ENCODE data around the gene CD74. TPM values are rescaled to one million over a fixed set of nuclear protein-coding genes. Genes with fewer than 3 reads are reported as not detected.

The CD74 gene
- total and polyA plus RNA-seq, 2 of the 8 experiments (the other 6 are each of a cell fraction or from before 2014, with no cell fraction given), result 45.9 to 61.0 TPM

DNA sequence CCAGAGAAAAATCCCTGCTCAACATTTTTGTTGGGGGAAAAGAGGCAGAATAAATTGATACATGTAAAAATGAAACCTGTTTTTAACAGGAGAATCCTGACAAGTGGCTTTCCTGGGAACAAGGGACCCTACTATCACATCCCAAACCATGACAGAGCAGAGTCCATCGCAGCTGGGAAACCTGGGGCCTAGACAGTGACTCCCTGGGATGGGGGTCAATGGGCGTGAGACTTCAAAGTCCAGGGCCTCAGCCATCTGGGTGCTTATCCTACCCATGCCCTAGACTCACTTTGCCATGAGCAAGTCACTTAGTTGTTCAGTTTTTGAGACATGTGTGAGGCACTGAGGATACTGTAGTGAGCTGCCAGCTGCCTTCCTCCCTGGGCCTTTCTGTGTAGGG is 49.5 kb downstream of the CD74 start:
- TF ChIP-seq FOSL1 (IDR thresholded peaks at IDR 0.05; ENCODE audit: insufficient read depth, low read depth, low read length) (no peak), CTCF (IDR thresholded peaks at IDR 0.05; ENCODE audit: control extremely low read depth in 1 of 3, insufficient read depth in 1 of 3, low read depth in 1 of 3, low read length in 3 of 3) (no peak), POU5F1 (IDR thresholded peaks at IDR 0.05; ENCODE audit: low read depth, low read length) (no peak), KDM4A (IDR thresholded peaks at IDR 0.05; ENCODE audit: low read depth, low read length, severe bottlenecking) (no peak), JUND (IDR thresholded peaks at IDR 0.05; ENCODE audit: low read length) (no peak), BRCA1 (IDR thresholded peaks at IDR 0.05; ENCODE audit: low read depth, low read length) (no peak), SIN3A (conservative IDR thresholded peaks at IDR 0.05 in 1 of 2, IDR thresholded peaks at IDR 0.05 in 1 of 2; ENCODE audit: low read depth in 1 of 2, low read length in 2 of 2) (no peak)
- Histone ChIP-seq H3K56ac (replicated peaks; ENCODE audit: insufficient read length, low read depth, low read length) (no peak overlapping the region), H3K4me2 (ENCODE audit: insufficient read depth in 1 of 2, low read depth in 2 of 2, low read length in 2 of 2) (no peak overlapping the region), H3K4me3 (ENCODE audit: extremely low read depth in 1 of 4, insufficient read depth in 2 of 4, low read depth in 3 of 4, low read length in 4 of 4) (no peak overlapping the region), H3K18ac (ENCODE audit: extremely low read depth, low read length) (no peak overlapping the region), H2BK15ac (ENCODE audit: low read length) (no peak overlapping the region), H2BK5ac (ENCODE audit: low read depth, low read length) (no peak overlapping the region), H3K23ac (ENCODE audit: insufficient read length) (no peak overlapping the region), H4K20me1 (replicated peaks in 1 of 2; ENCODE audit: control insufficient read depth in 1 of 2, insufficient read depth in 2 of 2, low read length in 2 of 2) (peaks cover 12 to 29% of the 10 kb centered on the region in 2 experiments), H2BK20ac (ENCODE audit: low read length) (no peak overlapping the region), H3K27me3 (replicated peaks in 1 of 4; ENCODE audit: control insufficient read depth in 3 of 4, extremely low read depth in 1 of 4, insufficient read depth in 3 of 4, low read length in 3 of 4) (no peaks in the 10 kb centered on the region), H3K23me2 (ENCODE audit: low read depth, low read length) (0 out of 2 replicates have a peak, but pooled peaks cover 3% of the 10 kb centered on the region), H3K27ac (ENCODE audit: low read depth, low read length) (no peak overlapping the region), H3K79me1 (ENCODE audit: low read depth, low read length) (peaks cover 19% of the 10 kb centered on the region), H3K4me1 (replicated peaks in 1 of 4; ENCODE audit: control insufficient read depth in 3 of 4, insufficient read depth in 4 of 4, low read length in 3 of 4) (peaks cover 0 to 4% (median 0%) of the 10 kb centered on the region in 4 experiments; a peak in 2 of 7 replicates), H3K9me3 (ENCODE audit: insufficient read depth in 2 of 2, low read depth in 1 of 2, low read length in 1 of 2) (no peaks in the 10 kb centered on the region), H3K79me2 (ENCODE audit: control insufficient read depth in 1 of 2, insufficient read depth in 2 of 2, low read length in 2 of 2) (peaks cover 15 to 37% of the 10 kb centered on the region in 2 experiments), H3K4ac (replicated peaks; ENCODE audit: insufficient read length, low read depth, low read length) (no peak overlapping the region), H4K5ac (ENCODE audit: insufficient read length, low read depth, low read length) (no peak overlapping the region), H2AFZ (ENCODE audit: low read length) (no peak overlapping the region), H2BK120ac (replicated peaks; ENCODE audit: low read depth, low read length) (no peak overlapping the region), H3K14ac (ENCODE audit: insufficient read length) (no peak overlapping the region), H3K9ac (replicated peaks in 1 of 4; ENCODE audit: extremely low read depth in 1 of 4, low read depth in 3 of 4, low read length in 3 of 4) (no peak overlapping the region), H2BK12ac (ENCODE audit: low read depth, low read length) (no peak overlapping the region), H2AK5ac (ENCODE audit: low read depth, low read length) (no peak overlapping the region), H4K8ac (ENCODE audit: extremely low read depth, insufficient read depth, low read length) (no peak overlapping the region), H4K91ac (replicated peaks; ENCODE audit: insufficient read length, low read length) (no peak overlapping the region), H3K36me3 (ENCODE audit: control insufficient read depth in 2 of 4, insufficient read depth in 4 of 4, low read length in 3 of 4) (peaks cover 50 to 76% (median 70%) of the 10 kb centered on the region in 4 experiments)
- CTCF ChIA-PET (ENCODE audit: partially characterized antibody), result interaction anchor here (0.7 to 4.0 kb wide), 9 partner anchors 12 to 131 kb away, joined by 3 to 20 read pairs (median 4); no protein-coding TSS in a partner anchor
- POLR2A ChIA-PET (ENCODE audit: partially characterized antibody), result interaction anchor here (1.1 to 32.3 kb wide), 6 partner anchors 9 to 94 kb away, joined by 3 to 455 read pairs (median 8); no protein-coding TSS in a partner anchor
- 81% methylated on average over 2 of the region's 2 CpGs; no CpG with 5 or more reads in 1 of the 2 experiments for WGBS, 2 experiments (ENCODE audit: extremely low coverage in 1 of 2, insufficient coverage in 1 of 2, insufficient read length in 1 of 2, insufficient replicate concordance in 2 of 2, low coverage in 1 of 2, low lambda C conversion rate in 2 of 2, missing lambda C conversion rate in 1 of 2)
- FAIRE-seq (no peak), DNase-seq (ENCODE audit: low read depth in 1 of 2, low spot score in 2 of 2) (no peak)
